ENCODE results near the gene PTPRO.

The PTPRO gene

DNA sequence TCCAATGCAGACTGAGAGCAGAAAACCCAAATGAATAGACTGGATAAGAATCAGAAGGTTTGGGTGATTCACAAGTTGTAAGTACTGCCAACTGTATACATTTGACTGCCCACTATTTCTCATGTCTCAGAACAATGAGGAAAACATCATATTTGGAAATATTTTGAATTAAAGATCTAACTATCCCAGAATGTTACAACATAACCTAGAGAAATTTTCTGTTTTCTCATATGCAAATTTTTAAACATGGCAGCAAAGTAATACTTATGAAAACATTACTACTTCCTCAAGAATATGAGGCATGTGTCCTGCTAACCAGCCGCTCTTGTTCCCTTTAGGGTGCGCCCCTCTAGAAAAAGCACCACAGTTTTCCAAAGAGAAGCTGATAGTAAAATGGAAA is 179.9 kb downstream of the PTPRO start:
- Histone ChIP-seq H3K27ac (ENCODE audit: low read length) (no peak overlapping the region), H3K27me3 (ENCODE audit: low read depth, low read length) (no peaks in the 10 kb centered on the region), H3K36me3 (replicated peaks; ENCODE audit: low read depth, low read length) (no peaks in the 10 kb centered on the region), H2AFZ (ENCODE audit: low read depth, low read length) (no peak overlapping the region), H3K9me3 (ENCODE audit: insufficient read depth, low read length) (no peaks in the 10 kb centered on the region), H3K4me3 (ENCODE audit: low read length) (no peak overlapping the region), H3K4me1 (ENCODE audit: low read length) (peaks cover 10% of the 10 kb centered on the region), H3K9ac (ENCODE audit: low read length) (no peak overlapping the region), H4K20me1 (ENCODE audit: insufficient read depth, low read length) (no peaks in the 10 kb centered on the region), H3K79me2 (ENCODE audit: low read length) (no peaks in the 10 kb centered on the region), H3K4me2 (ENCODE audit: low read length) (no peak overlapping the region)
- TF ChIP-seq, protein P1, sequence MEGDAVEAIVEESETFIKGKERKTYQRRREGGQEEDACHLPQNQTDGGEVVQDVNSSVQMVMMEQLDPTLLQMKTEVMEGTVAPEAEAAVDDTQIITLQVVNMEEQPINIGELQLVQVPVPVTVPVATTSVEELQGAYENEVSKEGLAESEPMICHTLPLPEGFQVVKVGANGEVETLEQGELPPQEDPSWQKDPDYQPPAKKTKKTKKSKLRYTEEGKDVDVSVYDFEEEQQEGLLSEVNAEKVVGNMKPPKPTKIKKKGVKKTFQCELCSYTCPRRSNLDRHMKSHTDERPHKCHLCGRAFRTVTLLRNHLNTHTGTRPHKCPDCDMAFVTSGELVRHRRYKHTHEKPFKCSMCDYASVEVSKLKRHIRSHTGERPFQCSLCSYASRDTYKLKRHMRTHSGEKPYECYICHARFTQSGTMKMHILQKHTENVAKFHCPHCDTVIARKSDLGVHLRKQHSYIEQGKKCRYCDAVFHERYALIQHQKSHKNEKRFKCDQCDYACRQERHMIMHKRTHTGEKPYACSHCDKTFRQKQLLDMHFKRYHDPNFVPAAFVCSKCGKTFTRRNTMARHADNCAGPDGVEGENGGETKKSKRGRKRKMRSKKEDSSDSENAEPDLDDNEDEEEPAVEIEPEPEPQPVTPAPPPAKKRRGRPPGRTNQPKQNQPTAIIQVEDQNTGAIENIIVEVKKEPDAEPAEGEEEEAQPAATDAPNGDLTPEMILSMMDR (IDR thresholded peaks at IDR 0.05; ENCODE audit: low read depth, low read length): no peak
- TF ChIP-seq EZH2phosphoT487 (IDR thresholded peaks at IDR 0.05; ENCODE audit: low read depth): no peak

DNA sequence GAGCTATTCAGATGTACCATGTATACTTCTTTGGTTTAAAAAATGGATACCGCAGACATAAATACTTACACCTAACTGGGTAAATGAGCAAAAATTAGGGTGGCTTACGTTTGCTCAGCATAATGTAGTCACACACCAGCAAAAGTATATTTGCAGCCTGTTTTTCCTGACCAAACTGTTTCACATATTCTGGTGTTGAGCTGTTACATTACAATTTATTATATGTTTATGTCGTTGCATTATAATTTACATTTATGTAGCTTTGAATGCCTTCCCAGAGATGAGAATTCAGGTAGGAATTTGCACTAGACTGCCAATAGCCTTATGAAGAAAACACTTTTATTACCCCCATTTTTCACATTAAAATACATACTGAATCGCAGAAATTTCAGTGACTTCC is 183.3 kb downstream of the PTPRO start:
- no peak for TF ChIP-seq EZH2phosphoT487 (IDR thresholded peaks at IDR 0.05; ENCODE audit: low read depth)
- TF ChIP-seq, protein P1 (IDR thresholded peaks at IDR 0.05; ENCODE audit: low read depth, low read length): no peak
- Histone ChIP-seq H3K27me3 (ENCODE audit: low read depth, low read length) (no peaks in the 10 kb centered on the region), H3K4me1 (ENCODE audit: low read length) (no peaks in the 10 kb centered on the region), H2AFZ (ENCODE audit: low read depth, low read length) (no peak overlapping the region), H3K9me3 (ENCODE audit: insufficient read depth, low read length) (no peaks in the 10 kb centered on the region), H3K9ac (ENCODE audit: low read length) (no peak overlapping the region), H3K4me3 (ENCODE audit: low read length) (no peak overlapping the region), H3K4me2 (ENCODE audit: low read length) (no peak overlapping the region), H3K27ac (ENCODE audit: low read length) (no peak overlapping the region), H3K79me2 (ENCODE audit: low read length) (no peaks in the 10 kb centered on the region), H4K20me1 (ENCODE audit: insufficient read depth, low read length) (no peaks in the 10 kb centered on the region), H3K36me3 (replicated peaks; ENCODE audit: low read depth, low read length) (no peaks in the 10 kb centered on the region)

DNA sequence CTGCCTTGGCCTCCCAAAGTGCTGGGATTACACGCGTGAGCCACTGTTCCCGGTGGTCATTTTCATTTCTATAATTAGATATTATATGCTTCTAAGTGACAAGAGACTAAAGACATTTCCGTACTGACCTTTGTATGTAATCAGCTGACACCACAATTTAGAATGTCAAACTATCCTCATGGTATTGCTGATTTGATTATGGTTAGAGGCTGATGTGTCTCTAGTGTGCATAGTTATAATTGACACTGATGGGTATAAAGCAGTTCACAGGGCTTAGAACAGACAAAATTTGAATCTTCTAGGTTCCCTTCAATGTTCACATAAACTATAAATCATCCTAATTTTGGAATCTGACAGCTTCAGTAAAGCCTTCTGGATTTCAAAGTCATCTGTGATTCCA is 192.7 kb downstream of the PTPRO start:
- Histone ChIP-seq H3K4me2 (ENCODE audit: low read length) (no peak overlapping the region), H3K4me1 (ENCODE audit: low read length) (peaks cover under 1% of the 10 kb centered on the region; the same call in 1 of the 2 replicates), H3K27ac (ENCODE audit: low read length) (no peak overlapping the region), H2AFZ (ENCODE audit: low read depth, low read length) (no peak overlapping the region), H3K4me3 (ENCODE audit: low read length) (no peak overlapping the region), H3K9ac (ENCODE audit: low read length) (no peak overlapping the region), H3K27me3 (ENCODE audit: low read depth, low read length) (no peaks in the 10 kb centered on the region), H4K20me1 (ENCODE audit: insufficient read depth, low read length) (no peaks in the 10 kb centered on the region), H3K9me3 (ENCODE audit: insufficient read depth, low read length) (no peaks in the 10 kb centered on the region), H3K79me2 (ENCODE audit: low read length) (no peaks in the 10 kb centered on the region), H3K36me3 (replicated peaks; ENCODE audit: low read depth, low read length) (no peaks in the 10 kb centered on the region)
- TF ChIP-seq, protein P1 (IDR thresholded peaks at IDR 0.05; ENCODE audit: low read depth, low read length): no peak
- no peak for TF ChIP-seq EZH2phosphoT487 (IDR thresholded peaks at IDR 0.05; ENCODE audit: low read depth)

- H3K4me1 ChIP-seq (ENCODE audit: low read length): peaks cover 3% of the 10 kb centered on the region; the same call in 1 of the 2 replicates
- no peaks in the 10 kb centered on the region for H3K36me3 ChIP-seq (replicated peaks; ENCODE audit: low read depth, low read length)
- H3K79me2 ChIP-seq (ENCODE audit: low read length): no peaks in the 10 kb centered on the region
- H3K27me3 ChIP-seq (ENCODE audit: low read depth, low read length): peaks cover 7% of the 10 kb centered on the region; the same call in 1 of the 2 replicates
- H3K4me2 ChIP-seq (ENCODE audit: low read length): no peak overlapping the region
- no peaks in the 10 kb centered on the region for H3K9me3 ChIP-seq (ENCODE audit: insufficient read depth, low read length)
- no peak overlapping the region for H2AFZ ChIP-seq (ENCODE audit: low read depth, low read length)
- no peaks in the 10 kb centered on the region for H4K20me1 ChIP-seq (ENCODE audit: insufficient read depth, low read length)
- H3K27ac ChIP-seq (ENCODE audit: low read length): no peak overlapping the region
- no peak for TF ChIP-seq EZH2phosphoT487 (IDR thresholded peaks at IDR 0.05; ENCODE audit: low read depth)
- TF ChIP-seq, protein P1 (IDR thresholded peaks at IDR 0.05; ENCODE audit: low read depth, low read length): no peak
- no peak overlapping the region for H3K9ac ChIP-seq (ENCODE audit: low read length)
- H3K4me3 ChIP-seq (ENCODE audit: low read length): no peak overlapping the region
Measured at GRCh38 chr12:15520083-15520482, 197.8 kb downstream of the PTPRO start.
